Measurements from ENCODE around the gene CORO1C.

DNA sequence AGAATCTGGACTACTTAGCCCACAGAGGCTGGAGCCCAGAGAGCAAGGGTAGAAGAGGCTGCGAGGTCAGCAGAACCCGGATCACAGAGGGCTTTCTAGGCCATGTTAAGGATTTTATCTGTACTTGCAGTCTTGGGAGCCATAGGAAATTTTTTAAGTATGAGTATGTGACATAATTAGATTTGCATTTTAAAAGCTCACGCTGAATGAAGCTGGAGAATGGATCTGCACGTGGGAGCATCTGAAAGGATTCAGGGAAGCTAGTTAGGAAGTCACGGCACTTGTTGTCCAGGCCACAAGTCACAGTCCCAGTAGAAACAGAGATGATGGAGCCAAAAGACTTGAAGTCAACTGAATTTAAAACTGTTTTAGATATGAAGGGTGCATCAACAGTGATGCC is 14.1 kb downstream of the CORO1C start:
- TF ChIP-seq EZH2 (IDR thresholded peaks at IDR 0.05; ENCODE audit: insufficient read depth, poor library complexity, severe bottlenecking) = no peak
- TF ChIP-seq EZH2phosphoT487 (IDR thresholded peaks at IDR 0.05; ENCODE audit: insufficient read depth, low read depth) = no peak
